H9 (cell line): ENCODE results near the gene GMEB1. TPM values are rescaled to one million over a fixed set of nuclear protein-coding genes. Genes with fewer than 3 reads are reported as not detected.

ENCODE experiments used
- DNase-seq: peaks from one replicate; pipeline ENCODE4 v3.0.0-alpha.2; 2017
- H2AFZ ChIP-seq: one replicate; pipeline ENCODE4 v1.6.1; 2013; ENCODE audit warnings: mild to moderate bottlenecking, low read length, control low read depth, moderate library complexity
- H2AK5ac ChIP-seq: 2 replicates; pipeline ENCODE4 v1.6.1; 2013; ENCODE audit warnings: low read length, control low read depth, mixed read lengths; ENCODE audit not compliant: insufficient read length
- H2BK120ac ChIP-seq: one replicate; pipeline ENCODE4 v1.6.1; 2013; ENCODE audit warnings: low read depth, mild to moderate bottlenecking, low read length, control low read depth, inconsistent platforms; ENCODE audit not compliant: poor library complexity, severe bottlenecking
- H2BK12ac ChIP-seq: 2 replicates; pipeline ENCODE4 v1.6.1; 2013; ENCODE audit warnings: low read length, control low read depth, mixed read lengths, low read depth; ENCODE audit not compliant: insufficient read length
- H2BK15ac ChIP-seq: 2 replicates; pipeline ENCODE4 v1.6.1; 2013; ENCODE audit warnings: low read depth, low read length, control low read depth
- H2BK20ac ChIP-seq: one replicate; pipeline ENCODE4 v1.6.1; 2013; ENCODE audit warnings: low read depth, mild to moderate bottlenecking, low read length, control low read depth, inconsistent platforms; ENCODE audit not compliant: poor library complexity, severe bottlenecking
- H2BK5ac ChIP-seq: 2 replicates; pipeline ENCODE4 v1.6.1; 2013; ENCODE audit warnings: low read length, control low read depth, mixed read lengths; ENCODE audit not compliant: insufficient read length
- H3K14ac ChIP-seq: 2 replicates; pipeline ENCODE4 v1.6.1; 2013; ENCODE audit warnings: low read length, control low read depth; ENCODE audit not compliant: insufficient read depth
- H3K18ac ChIP-seq: 2 replicates; pipeline ENCODE4 v1.6.1; 2013; ENCODE audit warnings: low read depth, mild to moderate bottlenecking, mixed read lengths, low read length, control low read depth; ENCODE audit not compliant: insufficient read length
- H3K23ac ChIP-seq: 2 replicates; pipeline ENCODE4 v1.6.1; 2013; ENCODE audit warnings: low read length, control low read depth, mixed read lengths, low read depth; ENCODE audit not compliant: insufficient read length
- H3K23me2 ChIP-seq: 2 replicates; pipeline ENCODE4 v1.6.1; 2013; ENCODE audit warnings: low read depth, mild to moderate bottlenecking, mixed read lengths, low read length, control low read depth; ENCODE audit not compliant: insufficient read length, poor library complexity, severe bottlenecking
- H3K27ac ChIP-seq: 2 replicates; pipeline ENCODE4 v1.5.1; 2013; ENCODE audit warnings: low read length, control low read depth, mixed read lengths, low read depth; ENCODE audit not compliant: insufficient read length
- H3K27me3 ChIP-seq: 2 replicates; pipeline ENCODE4 v1.6.1; 2013; ENCODE audit warnings: low read length, control low read depth, inconsistent platforms; ENCODE audit not compliant: insufficient read depth
- H3K4ac ChIP-seq: 2 replicates; pipeline ENCODE4 v1.6.1; 2013; ENCODE audit warnings: low read depth, mild to moderate bottlenecking, control low read depth, inconsistent platforms, low read length, moderate library complexity
- H3K4me1 ChIP-seq: 2 replicates; pipeline ENCODE4 v1.6.1; 2013; ENCODE audit warnings: low read length, control low read depth, inconsistent platforms; ENCODE audit not compliant: insufficient read depth
- H3K4me2 ChIP-seq: 2 replicates; pipeline ENCODE4 v1.6.1; 2013; ENCODE audit warnings: low read length, control low read depth, mixed read lengths; ENCODE audit not compliant: insufficient read length, insufficient read depth
- H3K56ac ChIP-seq: 2 replicates; pipeline ENCODE4 v1.6.1; 2013; ENCODE audit warnings: low read depth, mild to moderate bottlenecking, mixed read lengths, low read length, control low read depth; ENCODE audit not compliant: insufficient read length
- H3K79me1 ChIP-seq: 2 replicates; pipeline ENCODE4 v1.6.1; 2013; ENCODE audit warnings: low read depth, mild to moderate bottlenecking, moderate library complexity, low read length, control low read depth, inconsistent platforms; ENCODE audit not compliant: insufficient read depth, poor library complexity, severe bottlenecking
- H3K79me2 ChIP-seq: 2 replicates; pipeline ENCODE4 v1.6.1; 2013; ENCODE audit warnings: low read length, control low read depth, inconsistent platforms; ENCODE audit not compliant: insufficient read depth
- H3K9ac ChIP-seq: 2 replicates; pipeline ENCODE4 v1.6.1; 2013; ENCODE audit warnings: low read length, control low read depth, mixed read lengths; ENCODE audit not compliant: insufficient read length; ENCODE audit errors: extremely low read depth
- H3K9me3 ChIP-seq: one replicate; pipeline ENCODE4 v1.6.1; 2013; ENCODE audit warnings: low read depth, low read length, inconsistent platforms; ENCODE audit not compliant: control insufficient read depth
- H3T11ph ChIP-seq: one replicate; pipeline ENCODE4 v1.6.1; 2013; ENCODE audit warnings: mild to moderate bottlenecking, low read length, control low read depth, inconsistent platforms
- H4K20me1 ChIP-seq: one replicate; pipeline ENCODE4 v1.6.1; 2013; ENCODE audit not compliant: control insufficient read depth, insufficient read length, insufficient read depth
- H4K5ac ChIP-seq: 2 replicates; pipeline ENCODE4 v1.6.1; 2013; ENCODE audit warnings: low read depth, mild to moderate bottlenecking, mixed read lengths, low read length, control low read depth; ENCODE audit not compliant: insufficient read length
- H4K8ac ChIP-seq: replicated peaks from 2 replicates; pipeline ENCODE4 v1.6.1; 2013; ENCODE audit warnings: low read length, control low read depth, mixed read lengths, low read depth; ENCODE audit not compliant: insufficient read length
- H4K91ac ChIP-seq: 2 replicates; pipeline ENCODE4 v1.6.1; 2013; ENCODE audit warnings: low read depth, mild to moderate bottlenecking, moderate library complexity, mixed read lengths, low read length, control low read depth; ENCODE audit not compliant: insufficient read length
- H3K27ac Mint-ChIP-seq, 3 experiments: 2 replicates in 2 of 3; 3 replicates in 1 of 3; pipeline ENCODE4 v1.8.0; 2020 to 2021; ENCODE audit warnings: mixed read lengths in 3 of 3, mild to moderate bottlenecking in 1 of 3, moderate library complexity in 1 of 3
- H3K27me3 Mint-ChIP-seq: 2 replicates; pipeline ENCODE4 v1.8.0; 2021; ENCODE audit warnings: low read depth, mild to moderate bottlenecking, moderate library complexity, mixed read lengths
- H3K36me3 Mint-ChIP-seq, 3 experiments: 2 replicates in 2 of 3; 3 replicates in 1 of 3; pipeline ENCODE4 v1.8.0; 2020 to 2021; ENCODE audit warnings: low read depth in 3 of 3, mixed read lengths in 3 of 3; ENCODE audit not compliant: insufficient read depth in 1 of 3
- H3K4me1 Mint-ChIP-seq, 2 experiments: 2 replicates each; pipeline ENCODE4 v1.8.0; 2020; ENCODE audit warnings: mixed read lengths in 2 of 2
- H3K4me3 Mint-ChIP-seq, 2 experiments: 2 replicates in 1 of 2; 3 replicates in 1 of 2; pipeline ENCODE4 v1.8.0; 2020 to 2021; ENCODE audit warnings: mild to moderate bottlenecking in 2 of 2, mixed read lengths in 2 of 2, moderate library complexity in 1 of 2
- H3K9me3 Mint-ChIP-seq, 2 experiments: 2 replicates in 1 of 2; 3 replicates in 1 of 2; pipeline ENCODE4 v1.8.0; 2020; ENCODE audit warnings: mild to moderate bottlenecking in 2 of 2, mixed read lengths in 2 of 2, moderate library complexity in 1 of 2
- CTCF ChIP-seq: fragments of 200-600 bp; sonication (generic); conservative IDR thresholded peaks from 3 replicates; pipeline ENCODE4 v1.8.0; 2021; ENCODE audit warnings: antibody characterized with exemption, mild to moderate bottlenecking
- WGBS: extraction: QIAGEN DNeasy Blood & Tissue Kit; methylation state at CpG from one replicate; pipeline ENCODE4 v1.1.7; 2013; ENCODE audit warnings: missing lambda C conversion rate, low lambda C conversion rate, mixed read lengths; ENCODE audit not compliant: insufficient read length; ENCODE audit errors: extremely low coverage; 5-methylcytosine and 5-hydroxymethylcytosine counted together
- total RNA-seq: library from RNA; stranded (reverse); gene quantifications from 2 replicates; pipeline ENCODE4 v1.2.1, GENCODE V29; 2021

Gene GMEB1
- total RNA-seq, 1 experiment from 2014 or later = 17.0 TPM

- Histone ChIP-seq H3K18ac (no peak overlapping the region), H2BK12ac (no peak overlapping the region), H3K23me2 (no peaks in the 10 kb centered on the region), H4K5ac (no peak overlapping the region), H3K4me2 (no peak overlapping the region), H3K4ac (no peak overlapping the region), H3K56ac (no peak overlapping the region), H4K20me1 (no peaks in the 10 kb centered on the region), H3K23ac (no peak overlapping the region), H4K8ac (no peak overlapping the region), H2BK120ac (no peak overlapping the region), H2AK5ac (no peak overlapping the region), H3T11ph (no peak overlapping the region), H2BK15ac (no peak overlapping the region), H3K79me2 (peaks cover 87% of the 10 kb centered on the region), H3K14ac (no peak overlapping the region), H4K91ac (no peak overlapping the region), H3K9ac (no peak overlapping the region), H2BK20ac (no peak overlapping the region), H3K27ac (no peak overlapping the region), H2BK5ac (no peak overlapping the region), H3K9me3 (no peaks in the 10 kb centered on the region), H2AFZ (no peak overlapping the region), H3K79me1 (no peaks in the 10 kb centered on the region), H3K4me1 (0 out of 2 replicates have a peak, but pooled peaks cover 6% of the 10 kb centered on the region), H3K27me3 (no peaks in the 10 kb centered on the region)
- Mint-ChIP-seq H3K9me3 (no peaks in the 10 kb centered on the region), H3K36me3 (peaks cover 18 to 57% (median 40%) of the 10 kb centered on the region in 3 experiments; a peak in 6 of 7 replicates), H3K27me3 (no peaks in the 10 kb centered on the region), H3K27ac (no peak overlapping the region), H3K4me1 (peaks cover 24 to 27% of the 10 kb centered on the region in 2 experiments), H3K4me3 (no peak overlapping the region; a peak in 1 of 5 replicates)
- no peak for DNase-seq
- no CpG with 5 or more reads among the region's 2 CpGs for WGBS
- TF ChIP-seq CTCF = no peak
Measured at GRCh38 chr1:28751315-28752060, 82.9 kb downstream of the GMEB1 start.
